SK-N-SH (cell line): ENCODE results near the gene FGD4. TPM values are rescaled to one million over a fixed set of nuclear protein-coding genes. Genes with fewer than 3 reads are reported as not detected.

Source experiments
- CTCF ChIA-PET: fragments of 300-600, 350-600 bp; formaldehyde crosslinking; extraction: SDS; loops from one replicate; lab custom pipeline; 2021; lab: Yijun Ruan, JAX
- POLR2A ChIA-PET: fragments of 350-600 bp; sonication (Branson Sonifier 250); formaldehyde crosslinking; extraction: SDS; loops from one replicate; lab custom pipeline; 2020; ENCODE audit warnings: antibody characterized with exemption, inconsistent platforms; lab: Yijun Ruan, JAX
- DNase-seq: peaks from one replicate; pipeline ENCODE4 v3.0.0; 2012
- H2AFZ ChIP-seq: fragments of 200-600 bp; sonication (generic); 2 replicates; pipeline ENCODE4 v1.8.1; 2016; ENCODE audit warnings: antibody characterized with exemption, mild to moderate bottlenecking, low read depth
- H3F3A ChIP-seq: fragments of 200-600 bp; sonication (generic); replicated peaks from 2 replicates; pipeline ENCODE3; 2016; ENCODE audit warnings: antibody characterized with exemption, mild to moderate bottlenecking; ENCODE audit not compliant: insufficient read depth
- H3K27ac ChIP-seq, 2 experiments: fragments of 200-500 bp in 1 of 2; fragments of 200-600 bp in 1 of 2; sonication (Bioruptor generic) in 1 of 2; sonication (generic), shearing (Covaris generic) in 1 of 2; 2 replicates each; pipeline versions ENCODE4 v1.5.1 to v1.6.1; 2014 to 2016; ENCODE audit warnings: low read depth in 2 of 2, inconsistent platforms in 1 of 2, low read length in 1 of 2, mild to moderate bottlenecking in 1 of 2, mixed read lengths in 1 of 2
- H3K27me3 ChIP-seq: fragments of 200-600 bp; sonication (generic), shearing (Covaris generic); 2 replicates; pipeline ENCODE4 v1.6.1; 2016; ENCODE audit warnings: mixed run types; ENCODE audit not compliant: insufficient read depth
- H3K36me3 ChIP-seq, 2 experiments: fragments of 200-500 bp in 1 of 2; fragments of 200-600 bp in 1 of 2; sonication (Bioruptor generic) in 1 of 2; sonication (generic) in 1 of 2; replicated peaks in 1 of 2; 2 replicates each; pipeline versions ENCODE3 to v1.5.1; 2014 to 2016; ENCODE audit warnings: low read length in 1 of 2, mild to moderate bottlenecking in 1 of 2; ENCODE audit not compliant: insufficient read depth in 2 of 2, control insufficient read depth in 1 of 2
- H3K4me1 ChIP-seq, 2 experiments: fragments of 200-500 bp in 1 of 2; fragments of 200-600 bp in 1 of 2; sonication (Bioruptor generic) in 1 of 2; sonication (generic), shearing (Covaris generic) in 1 of 2; 2 replicates each; pipeline versions ENCODE4 v1.5.1 to v1.6.1; 2014 to 2016; ENCODE audit warnings: low read depth in 1 of 2, low read length in 1 of 2, mixed run types in 1 of 2; ENCODE audit not compliant: insufficient read depth in 2 of 2, control insufficient read depth in 1 of 2
- H3K4me2 ChIP-seq: fragments of 200-600 bp; sonication (generic), shearing (Covaris generic); 2 replicates; pipeline ENCODE4 v1.6.1; 2017; ENCODE audit warnings: mixed run types
- H3K4me3 ChIP-seq, 2 experiments: fragments of 200-500 bp in 1 of 2; fragments of 200-600 bp in 1 of 2; sonication (Bioruptor generic) in 1 of 2; sonication (generic), shearing (Covaris generic) in 1 of 2; 2 replicates each; pipeline versions ENCODE4 v1.5.1 to v1.8.1; 2014 to 2016; ENCODE audit warnings: low read depth in 2 of 2, inconsistent platforms in 1 of 2, low read length in 1 of 2, mild to moderate bottlenecking in 1 of 2, mixed read lengths in 1 of 2, moderate library complexity in 1 of 2
- H3K79me2 ChIP-seq: fragments of 200-600 bp; sonication (generic); 2 replicates; pipeline ENCODE4 v1.8.1; 2017; ENCODE audit warnings: mild to moderate bottlenecking; ENCODE audit not compliant: insufficient read depth
- H3K9ac ChIP-seq: fragments of 200-600 bp; sonication (generic); 2 replicates; pipeline ENCODE4 v1.6.1; 2017; ENCODE audit warnings: mixed run types
- H3K9me2 ChIP-seq: fragments of 200-600 bp; sonication (generic); 2 replicates; pipeline ENCODE4 v1.6.1; 2017; ENCODE audit warnings: mixed run types
- H3K9me3 ChIP-seq: fragments of 200-600 bp; sonication (generic); 2 replicates; pipeline ENCODE4 v1.6.1; 2017; ENCODE audit warnings: mixed run types, mild to moderate bottlenecking, moderate library complexity
- H4K20me1 ChIP-seq: fragments of 200-600 bp; sonication (generic); 2 replicates; pipeline ENCODE4 v1.6.1; 2017; ENCODE audit warnings: mild to moderate bottlenecking, mixed run types; ENCODE audit not compliant: insufficient read depth
- EP300 ChIP-seq, 2 experiments: IDR thresholded peaks; 2 replicates each; pipeline versions ENCODE4 v1.4.0 to v1.6.1; 2012; ENCODE audit warnings: borderline replicate concordance in 1 of 2, low read depth in 1 of 2, low read length in 1 of 2
- EZH2phosphoT487 ChIP-seq: fragments of 200-600 bp; sonication (generic); IDR thresholded peaks from 2 replicates; pipeline ENCODE4 v1.6.1; 2017; ENCODE audit warnings: low read depth, mixed run types, mild to moderate bottlenecking, antibody characterized with exemption, moderate library complexity, borderline replicate concordance
- FOSL2 ChIP-seq: IDR thresholded peaks from 2 replicates; pipeline ENCODE4 v1.4.0; 2012; ENCODE audit warnings: low read depth, mild to moderate bottlenecking, moderate library complexity, borderline replicate concordance
- FOXM1 ChIP-seq: IDR thresholded peaks from 2 replicates; pipeline ENCODE4 v1.4.0; 2012; ENCODE audit warnings: low read depth, mild to moderate bottlenecking
- JUND ChIP-seq: IDR thresholded peaks from 2 replicates; pipeline ENCODE4 v1.4.0; 2012
- MEF2A ChIP-seq: IDR thresholded peaks from 2 replicates; pipeline ENCODE4 v1.4.0; 2012; ENCODE audit warnings: low read depth, borderline replicate concordance
- MXI1 ChIP-seq: IDR thresholded peaks from 2 replicates; pipeline ENCODE4 v1.6.1; 2012; ENCODE audit warnings: mild to moderate bottlenecking, low read depth, low read length, improper control_type of control experiment
- RAD21 ChIP-seq: IDR thresholded peaks from 2 replicates; pipeline ENCODE4 v1.6.1; 2012; ENCODE audit warnings: mild to moderate bottlenecking, low read length
- RXRA ChIP-seq: IDR thresholded peaks from 2 replicates; pipeline ENCODE4 v1.4.0; 2012; ENCODE audit warnings: low read depth, mild to moderate bottlenecking, borderline replicate concordance
- SIN3A ChIP-seq: IDR thresholded peaks from 2 replicates; pipeline ENCODE4 v1.6.1; 2012; ENCODE audit warnings: low read depth, mild to moderate bottlenecking, low read length, moderate library complexity, borderline replicate concordance
- TCF12 ChIP-seq: IDR thresholded peaks from 2 replicates; pipeline ENCODE4 v1.4.0; 2012
- YY1 ChIP-seq: IDR thresholded peaks from 2 replicates; pipeline ENCODE4 v1.4.0; 2012; ENCODE audit warnings: low read depth, mild to moderate bottlenecking
- WGBS: methylation state at CpG from one replicate; pipeline ENCODE4 v1.1.6; 2017; ENCODE audit warnings: low lambda C conversion rate; 5-methylcytosine and 5-hydroxymethylcytosine counted together
- polyA plus RNA-seq, 3 experiments: library from polyadenylated mRNA; depleted of rRNA; stranded (reverse); fragments of >200 nt; gene quantifications; 2 replicates each; pipeline ENCODE4 v1.2.3, GENCODE V29; 2012
- TF ChIP-seq, protein P1 (sequence below): IDR thresholded peaks from 2 replicates; pipeline ENCODE4 v1.4.0; 2012; ENCODE audit warnings: low read depth, borderline replicate concordance
- TF ChIP-seq, protein P2 (sequence below): IDR thresholded peaks from 2 replicates; pipeline ENCODE4 v1.4.0; 2012; ENCODE audit warnings: low read depth, borderline replicate concordance
- TF ChIP-seq, protein P3 (sequence below): IDR thresholded peaks from 2 replicates; pipeline ENCODE4 v1.6.1; 2012; ENCODE audit warnings: mild to moderate bottlenecking, low read depth, low read length, moderate library complexity
- TF ChIP-seq, protein P4 (sequence below): IDR thresholded peaks from 2 replicates; pipeline ENCODE4 v1.4.0; 2012; ENCODE audit warnings: low read depth
- TF ChIP-seq, protein P5 (sequence below): fragments of 150-350 bp; IDR thresholded peaks from 2 replicates; pipeline ENCODE4 v1.6.1; 2016; ENCODE audit warnings: mild to moderate bottlenecking, low read depth, low read length

FGD4 gene
- polyA plus RNA-seq, 1 of the 3 experiments (the other 2 are of a cell fraction), result 0.26 TPM

DNA sequence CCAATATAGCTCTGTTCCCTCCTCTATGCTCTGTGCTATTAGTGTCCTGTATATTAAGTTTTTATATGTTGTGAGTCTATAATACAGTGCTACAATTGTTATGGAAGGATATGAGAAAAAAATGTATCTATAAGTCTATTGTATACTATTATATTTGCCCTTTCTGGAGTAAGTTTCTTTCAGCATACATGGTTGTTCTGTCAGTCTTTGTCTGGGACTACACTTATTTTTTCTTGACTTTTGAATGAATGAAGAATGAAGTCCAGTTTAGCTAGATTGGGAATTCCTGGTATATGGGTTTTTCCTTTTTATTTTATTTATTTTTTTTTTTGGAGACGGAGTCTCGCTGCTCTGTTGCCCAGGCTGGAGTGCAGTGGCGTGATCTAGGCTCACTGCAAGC is 203.7 kb downstream of the FGD4 start:
- TF ChIP-seq, protein P1, sequence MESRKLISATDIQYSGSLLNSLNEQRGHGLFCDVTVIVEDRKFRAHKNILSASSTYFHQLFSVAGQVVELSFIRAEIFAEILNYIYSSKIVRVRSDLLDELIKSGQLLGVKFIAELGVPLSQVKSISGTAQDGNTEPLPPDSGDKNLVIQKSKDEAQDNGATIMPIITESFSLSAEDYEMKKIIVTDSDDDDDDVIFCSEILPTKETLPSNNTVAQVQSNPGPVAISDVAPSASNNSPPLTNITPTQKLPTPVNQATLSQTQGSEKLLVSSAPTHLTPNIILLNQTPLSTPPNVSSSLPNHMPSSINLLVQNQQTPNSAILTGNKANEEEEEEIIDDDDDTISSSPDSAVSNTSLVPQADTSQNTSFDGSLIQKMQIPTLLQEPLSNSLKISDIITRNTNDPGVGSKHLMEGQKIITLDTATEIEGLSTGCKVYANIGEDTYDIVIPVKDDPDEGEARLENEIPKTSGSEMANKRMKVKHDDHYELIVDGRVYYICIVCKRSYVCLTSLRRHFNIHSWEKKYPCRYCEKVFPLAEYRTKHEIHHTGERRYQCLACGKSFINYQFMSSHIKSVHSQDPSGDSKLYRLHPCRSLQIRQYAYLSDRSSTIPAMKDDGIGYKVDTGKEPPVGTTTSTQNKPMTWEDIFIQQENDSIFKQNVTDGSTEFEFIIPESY, result no peak
- TF ChIP-seq TCF12 (no peak), JUND (no peak), RXRA (no peak), FOSL2 (no peak), EZH2phosphoT487 (no peak), EP300 (IDR thresholded peaks at IDR 0.05; ENCODE audit: borderline replicate concordance in 1 of 2, low read depth in 1 of 2, low read length in 1 of 2) (no peak), FOXM1 (no peak), MEF2A (no peak), RAD21 (no peak), SIN3A (no peak), MXI1 (no peak), YY1 (no peak)
- TF ChIP-seq, protein P2, sequence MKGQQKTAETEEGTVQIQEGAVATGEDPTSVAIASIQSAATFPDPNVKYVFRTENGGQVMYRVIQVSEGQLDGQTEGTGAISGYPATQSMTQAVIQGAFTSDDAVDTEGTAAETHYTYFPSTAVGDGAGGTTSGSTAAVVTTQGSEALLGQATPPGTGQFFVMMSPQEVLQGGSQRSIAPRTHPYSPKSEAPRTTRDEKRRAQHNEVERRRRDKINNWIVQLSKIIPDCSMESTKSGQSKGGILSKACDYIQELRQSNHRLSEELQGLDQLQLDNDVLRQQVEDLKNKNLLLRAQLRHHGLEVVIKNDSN, result no peak
- TF ChIP-seq, protein P3, sequence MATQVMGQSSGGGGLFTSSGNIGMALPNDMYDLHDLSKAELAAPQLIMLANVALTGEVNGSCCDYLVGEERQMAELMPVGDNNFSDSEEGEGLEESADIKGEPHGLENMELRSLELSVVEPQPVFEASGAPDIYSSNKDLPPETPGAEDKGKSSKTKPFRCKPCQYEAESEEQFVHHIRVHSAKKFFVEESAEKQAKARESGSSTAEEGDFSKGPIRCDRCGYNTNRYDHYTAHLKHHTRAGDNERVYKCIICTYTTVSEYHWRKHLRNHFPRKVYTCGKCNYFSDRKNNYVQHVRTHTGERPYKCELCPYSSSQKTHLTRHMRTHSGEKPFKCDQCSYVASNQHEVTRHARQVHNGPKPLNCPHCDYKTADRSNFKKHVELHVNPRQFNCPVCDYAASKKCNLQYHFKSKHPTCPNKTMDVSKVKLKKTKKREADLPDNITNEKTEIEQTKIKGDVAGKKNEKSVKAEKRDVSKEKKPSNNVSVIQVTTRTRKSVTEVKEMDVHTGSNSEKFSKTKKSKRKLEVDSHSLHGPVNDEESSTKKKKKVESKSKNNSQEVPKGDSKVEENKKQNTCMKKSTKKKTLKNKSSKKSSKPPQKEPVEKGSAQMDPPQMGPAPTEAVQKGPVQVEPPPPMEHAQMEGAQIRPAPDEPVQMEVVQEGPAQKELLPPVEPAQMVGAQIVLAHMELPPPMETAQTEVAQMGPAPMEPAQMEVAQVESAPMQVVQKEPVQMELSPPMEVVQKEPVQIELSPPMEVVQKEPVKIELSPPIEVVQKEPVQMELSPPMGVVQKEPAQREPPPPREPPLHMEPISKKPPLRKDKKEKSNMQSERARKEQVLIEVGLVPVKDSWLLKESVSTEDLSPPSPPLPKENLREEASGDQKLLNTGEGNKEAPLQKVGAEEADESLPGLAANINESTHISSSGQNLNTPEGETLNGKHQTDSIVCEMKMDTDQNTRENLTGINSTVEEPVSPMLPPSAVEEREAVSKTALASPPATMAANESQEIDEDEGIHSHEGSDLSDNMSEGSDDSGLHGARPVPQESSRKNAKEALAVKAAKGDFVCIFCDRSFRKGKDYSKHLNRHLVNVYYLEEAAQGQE, result no peak
- TF ChIP-seq, protein P4, sequence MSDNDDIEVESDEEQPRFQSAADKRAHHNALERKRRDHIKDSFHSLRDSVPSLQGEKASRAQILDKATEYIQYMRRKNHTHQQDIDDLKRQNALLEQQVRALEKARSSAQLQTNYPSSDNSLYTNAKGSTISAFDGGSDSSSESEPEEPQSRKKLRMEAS, result no peak
- TF ChIP-seq, protein P5, sequence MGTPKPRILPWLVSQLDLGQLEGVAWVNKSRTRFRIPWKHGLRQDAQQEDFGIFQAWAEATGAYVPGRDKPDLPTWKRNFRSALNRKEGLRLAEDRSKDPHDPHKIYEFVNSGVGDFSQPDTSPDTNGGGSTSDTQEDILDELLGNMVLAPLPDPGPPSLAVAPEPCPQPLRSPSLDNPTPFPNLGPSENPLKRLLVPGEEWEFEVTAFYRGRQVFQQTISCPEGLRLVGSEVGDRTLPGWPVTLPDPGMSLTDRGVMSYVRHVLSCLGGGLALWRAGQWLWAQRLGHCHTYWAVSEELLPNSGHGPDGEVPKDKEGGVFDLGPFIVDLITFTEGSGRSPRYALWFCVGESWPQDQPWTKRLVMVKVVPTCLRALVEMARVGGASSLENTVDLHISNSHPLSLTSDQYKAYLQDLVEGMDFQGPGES, result no peak
- WGBS, result 95% methylated on average over 3 of the region's 3 CpGs
- DNase-seq, result no peak
- CTCF ChIA-PET, result no interaction called here
- Histone ChIP-seq H3K79me2 (no peaks in the 10 kb centered on the region), H3K9me2 (no peaks in the 10 kb centered on the region), H3K4me3 (no peak overlapping the region), H3K27ac (no peak overlapping the region), H3K9me3 (no peaks in the 10 kb centered on the region), H3F3A (no peaks in the 10 kb centered on the region), H3K4me2 (no peak overlapping the region), H4K20me1 (no peaks in the 10 kb centered on the region), H2AFZ (no peak overlapping the region), H3K4me1 (no peaks in the 10 kb centered on the region), H3K36me3 (peaks cover 0 to 8% of the 10 kb centered on the region in 2 experiments), H3K27me3 (no peaks in the 10 kb centered on the region), H3K9ac (no peak overlapping the region)
- POLR2A ChIA-PET, result no interaction called here
